GM12892 (cell line): ENCODE data around the gene LINC00237.

Experiments
- DNase-seq: peaks from one replicate; pipeline ENCODE4 v3.0.0; 2011; ENCODE audit not compliant: insufficient read length
- FAIRE-seq: peaks from 2 replicates; lab custom pipeline; 2011; peaks lifted over from hg19 to GRCh38; lab: Jason Lieb, UNC
- POLR2A ChIP-seq: IDR thresholded peaks from 2 replicates; pipeline ENCODE4 v1.6.1; 2011; ENCODE audit warnings: low read depth, low read length, control low read depth
- POLR2AphosphoS5 ChIP-seq: IDR thresholded peaks from 2 replicates; pipeline ENCODE4 v1.6.1; 2011; ENCODE audit warnings: low read depth, low read length, control low read depth
- TAF1 ChIP-seq: IDR thresholded peaks from 2 replicates; pipeline ENCODE4 v1.6.1; 2011; ENCODE audit warnings: low read depth, mild to moderate bottlenecking, control low read depth, low read length, borderline replicate concordance

Gene LINC00237

DNA sequence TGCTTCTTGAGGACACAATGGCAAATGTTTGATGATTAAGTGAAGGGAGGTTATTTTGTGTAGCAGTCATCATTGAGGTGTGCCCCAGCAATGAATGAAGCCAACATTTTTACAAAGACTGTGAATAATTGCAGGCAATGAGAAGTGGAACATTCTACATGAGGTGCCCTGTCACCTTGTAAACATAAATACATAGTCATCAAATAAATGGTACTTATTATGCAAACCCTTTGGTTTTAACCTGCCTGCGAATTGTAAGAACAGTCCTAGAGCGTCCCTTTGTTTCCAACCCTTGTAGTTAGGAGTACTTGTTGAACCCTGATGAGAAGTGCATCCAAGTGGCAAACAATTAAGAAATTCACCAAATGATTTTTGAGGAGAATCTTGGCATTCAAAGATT lies 12.6 kb upstream of the LINC00237 start:
- TF ChIP-seq POLR2A, result no peak
- TF ChIP-seq TAF1, result no peak
- no peak for TF ChIP-seq POLR2AphosphoS5
- FAIRE-seq, result no peak
- DNase-seq, result no peak

DNA sequence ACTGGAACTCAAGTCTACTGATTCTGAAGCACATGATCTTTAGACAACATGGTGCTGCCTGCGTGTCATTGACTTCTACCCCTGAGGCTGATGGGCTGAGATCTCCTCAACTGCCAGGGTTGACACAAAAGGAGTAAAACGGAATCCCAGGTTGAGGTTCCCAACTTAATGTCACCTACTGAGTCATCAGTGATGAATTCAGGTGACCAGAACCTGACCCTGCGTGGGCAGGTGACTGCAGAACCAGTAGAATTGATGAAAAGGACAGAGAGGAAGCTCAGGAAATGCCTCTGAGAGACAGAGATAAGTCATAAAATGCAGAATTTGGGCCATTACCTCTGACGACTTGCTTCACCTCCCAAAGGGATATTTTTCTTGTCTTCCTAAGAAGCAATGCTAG lies 12.0 kb upstream of the LINC00237 start:
- FAIRE-seq, result no peak
- TF ChIP-seq TAF1 (no peak), POLR2AphosphoS5 (no peak), POLR2A (no peak)
- DNase-seq, result no peak

- no peak for TF ChIP-seq POLR2AphosphoS5
- no peak for TF ChIP-seq POLR2A
- TF ChIP-seq TAF1, result no peak
- DNase-seq, result no peak
- FAIRE-seq, result no peak
Observed at GRCh38 chr20:21117521-21117920, 11.4 kb upstream of the LINC00237 start.

DNA sequence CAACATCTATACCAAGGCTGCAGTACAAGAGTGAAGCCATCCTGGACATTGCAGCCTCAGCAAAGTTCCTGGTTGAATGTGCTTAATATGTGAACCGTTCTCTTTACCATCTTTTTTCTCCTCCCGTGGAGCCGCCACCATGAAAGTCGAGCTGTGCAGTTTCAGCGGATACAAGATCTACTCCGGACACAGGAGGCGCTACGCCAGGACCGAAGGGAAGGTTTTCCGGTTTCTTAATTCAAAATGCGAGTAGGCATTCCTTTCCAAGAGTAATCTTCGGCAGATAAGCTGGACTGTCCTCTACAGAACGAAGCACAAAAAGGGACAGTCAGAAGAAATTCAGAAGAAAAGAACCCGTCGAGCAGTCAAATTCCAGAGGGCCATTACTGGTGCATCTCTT lies 8.4 kb upstream of the LINC00237 start:
- no peak for DNase-seq
- no peak for FAIRE-seq
- TF ChIP-seq POLR2AphosphoS5 (no peak), TAF1 (no peak), POLR2A (no peak)

- no peak for DNase-seq
- FAIRE-seq, result no peak
- TF ChIP-seq POLR2A (no peak), POLR2AphosphoS5 (no peak), TAF1 (no peak)
Observed at GRCh38 chr20:21113697-21114096, 7.5 kb upstream of the LINC00237 start.

DNA sequence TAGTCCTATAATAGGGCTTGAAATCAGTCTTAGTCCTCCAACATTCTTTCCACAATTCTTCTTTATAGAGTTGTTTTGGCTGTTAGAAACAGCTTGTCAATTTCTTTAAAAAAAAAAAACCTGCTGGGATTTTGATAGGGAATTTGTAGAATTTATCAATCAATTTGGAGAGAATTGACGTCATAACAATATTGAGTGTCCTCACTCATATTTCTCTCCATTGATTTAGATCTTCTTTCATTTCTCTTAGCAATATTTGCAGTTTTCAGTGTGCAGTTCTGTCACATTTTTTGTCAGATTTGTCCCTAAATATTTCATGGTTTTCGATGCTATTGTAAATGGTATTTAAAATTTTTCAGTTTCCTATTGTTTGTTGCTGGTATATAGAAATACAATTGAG lies 5.3 kb upstream of the LINC00237 start:
- FAIRE-seq, result no peak
- TF ChIP-seq TAF1 (no peak), POLR2AphosphoS5 (no peak), POLR2A (no peak)
- DNase-seq, result no peak

- FAIRE-seq, result no peak
- TF ChIP-seq POLR2A (no peak), POLR2AphosphoS5 (no peak), TAF1 (no peak)
- no peak for DNase-seq
Observed at GRCh38 chr20:21110811-21111210, 4.7 kb upstream of the LINC00237 start.

DNA sequence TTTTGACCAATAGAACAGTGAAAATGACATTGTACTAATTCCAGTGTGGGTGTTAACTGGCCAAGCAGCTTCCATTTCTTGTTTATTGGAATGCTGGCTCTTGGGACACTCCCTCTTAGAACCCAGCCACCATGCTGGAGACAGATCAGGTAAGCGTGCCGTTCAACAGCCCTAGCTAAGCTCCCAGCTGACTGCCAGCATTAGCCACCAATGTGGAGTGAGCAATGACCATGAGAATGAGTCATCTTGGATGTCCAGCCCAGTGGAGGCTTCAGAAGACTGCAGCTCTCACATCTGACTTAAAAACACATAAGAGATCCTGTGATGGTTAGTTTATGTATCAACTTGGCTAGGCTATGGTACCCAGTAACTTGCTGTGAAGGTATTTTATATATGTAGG lies 3.0 kb upstream of the LINC00237 start:
- TF ChIP-seq TAF1, result no peak
- no peak for TF ChIP-seq POLR2A
- no peak for TF ChIP-seq POLR2AphosphoS5
- FAIRE-seq, result no peak

GRCh38 chr20:21105429-21106170 lies 558 bp downstream of the LINC00237 start:
- TF ChIP-seq POLR2A (no peak), TAF1 (no peak), POLR2AphosphoS5 (no peak)
- FAIRE-seq (no peak), DNase-seq (no peak)

More for the DNA sequence above, 3.0 kb upstream of the LINC00237 start:
- no peak for DNase-seq

GRCh38 chr20:21104921-21105320 lies 1.2 kb downstream of the LINC00237 start:
- DNase-seq, result no peak
- TF ChIP-seq POLR2AphosphoS5 (no peak), POLR2A (no peak), TAF1 (no peak)
- FAIRE-seq, result no peak

DNA sequence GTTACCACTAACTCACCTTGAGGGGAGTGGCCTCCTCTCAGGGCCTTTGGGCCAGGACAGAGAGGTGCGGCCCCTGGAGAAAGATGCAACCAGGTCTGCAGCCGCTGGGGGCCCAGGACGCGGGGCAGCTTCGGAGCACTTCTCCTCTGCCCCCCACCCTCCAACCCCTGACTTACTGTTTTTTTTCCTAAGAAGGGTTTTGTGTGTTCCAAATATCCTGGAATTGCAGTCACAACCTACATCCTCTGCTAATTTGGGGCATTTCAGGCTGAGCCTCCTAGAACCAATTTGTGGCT lies 1.7 kb downstream of the LINC00237 start:
- TF ChIP-seq POLR2AphosphoS5, result no peak
- no peak for TF ChIP-seq POLR2A
- no peak for TF ChIP-seq TAF1
- DNase-seq (no peak), FAIRE-seq (no peak)
